Measurements from ENCODE around the gene ZNF587. TPM values are rescaled to one million over a fixed set of nuclear protein-coding genes. Genes with fewer than 3 reads are reported as not detected.
"Not testable (repeated sequence)": the region's sequence is repeated elsewhere in the genome, so short reads cannot be mapped to it uniquely, and the experiment has no call there.

Gene ZNF587
- total and polyA plus RNA-seq, 2 donors from 2014 or later: 3.7 to 37.3 TPM

DNA sequence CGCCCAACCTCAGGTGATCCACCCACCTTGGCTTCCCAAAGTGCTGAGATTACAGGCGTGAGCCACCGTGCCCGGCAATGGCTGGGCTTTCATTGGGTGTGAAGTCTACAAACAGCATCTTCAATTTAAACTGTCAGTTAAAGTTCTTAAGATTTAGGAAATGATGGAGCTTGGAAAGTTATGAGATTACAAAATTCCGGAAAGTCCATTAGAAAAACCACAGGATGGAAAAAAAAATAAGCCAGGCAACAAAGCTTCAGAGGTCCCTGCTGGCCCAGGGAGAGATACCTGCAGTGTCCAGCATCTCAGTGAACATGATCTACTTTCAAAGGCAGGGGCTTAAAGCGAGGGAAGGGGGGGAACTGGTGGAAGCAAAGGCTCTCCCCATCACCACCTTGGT is 24.1 kb upstream of the ZNF587 start:
- no peak for DNase-seq
- Histone ChIP-seq H3K4me3 (ENCODE audit: low read length in 3 of 3) (no peak overlapping the region), H3K4me1 (ENCODE audit: control insufficient read depth in 2 of 3, insufficient read depth in 2 of 3, low read depth in 1 of 3, low read length in 3 of 3) (peaks cover 0 to 6% (median 3%) of the 10 kb centered on the region in 3 donors), H3K27ac (ENCODE audit: low read depth in 2 of 2, low read length in 2 of 2) (no peak overlapping the region), H3K27me3 (ENCODE audit: control insufficient read depth, insufficient read depth, low read length) (no peaks in the 10 kb centered on the region), H3K36me3 (ENCODE audit: control insufficient read depth in 2 of 3, insufficient read depth in 3 of 3, low read length in 3 of 3) (no peaks in the 10 kb centered on the region), H3K9me3 (ENCODE audit: control insufficient read depth in 2 of 3, insufficient read depth in 1 of 3, low read length in 3 of 3) (no peaks in the 10 kb centered on the region), H3K9ac (ENCODE audit: low read length in 3 of 3) (no peak overlapping the region)
- TF ChIP-seq, protein P1, sequence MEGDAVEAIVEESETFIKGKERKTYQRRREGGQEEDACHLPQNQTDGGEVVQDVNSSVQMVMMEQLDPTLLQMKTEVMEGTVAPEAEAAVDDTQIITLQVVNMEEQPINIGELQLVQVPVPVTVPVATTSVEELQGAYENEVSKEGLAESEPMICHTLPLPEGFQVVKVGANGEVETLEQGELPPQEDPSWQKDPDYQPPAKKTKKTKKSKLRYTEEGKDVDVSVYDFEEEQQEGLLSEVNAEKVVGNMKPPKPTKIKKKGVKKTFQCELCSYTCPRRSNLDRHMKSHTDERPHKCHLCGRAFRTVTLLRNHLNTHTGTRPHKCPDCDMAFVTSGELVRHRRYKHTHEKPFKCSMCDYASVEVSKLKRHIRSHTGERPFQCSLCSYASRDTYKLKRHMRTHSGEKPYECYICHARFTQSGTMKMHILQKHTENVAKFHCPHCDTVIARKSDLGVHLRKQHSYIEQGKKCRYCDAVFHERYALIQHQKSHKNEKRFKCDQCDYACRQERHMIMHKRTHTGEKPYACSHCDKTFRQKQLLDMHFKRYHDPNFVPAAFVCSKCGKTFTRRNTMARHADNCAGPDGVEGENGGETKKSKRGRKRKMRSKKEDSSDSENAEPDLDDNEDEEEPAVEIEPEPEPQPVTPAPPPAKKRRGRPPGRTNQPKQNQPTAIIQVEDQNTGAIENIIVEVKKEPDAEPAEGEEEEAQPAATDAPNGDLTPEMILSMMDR (IDR thresholded peaks at IDR 0.05; ENCODE audit: borderline replicate concordance, extremely low read depth, insufficient read depth): no peak
- intact Hi-C loops (cut with DNase I): no loop called here
- no peak for FAIRE-seq

DNA sequence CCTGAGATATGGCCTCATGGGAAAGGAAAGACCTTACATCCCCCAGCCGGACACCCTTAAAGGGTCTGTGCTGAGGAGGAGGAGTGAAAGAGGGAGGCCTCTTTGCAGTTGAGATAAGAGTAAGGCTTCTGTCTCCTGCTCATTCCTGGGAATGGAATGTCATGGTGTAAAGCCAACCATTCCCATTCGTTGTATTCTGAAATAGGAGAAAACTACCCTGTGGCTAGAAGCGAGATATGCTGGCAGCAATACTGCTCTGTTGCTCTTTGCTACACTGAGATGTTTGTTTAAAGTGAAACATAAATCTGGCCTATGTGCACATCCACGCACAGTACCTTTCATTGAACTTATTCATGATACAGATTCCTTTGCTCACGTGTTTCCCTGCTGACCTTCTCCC is 20.3 kb upstream of the ZNF587 start:
- H3K9me3 ChIP-seq (ENCODE audit: control insufficient read depth in 2 of 3, insufficient read depth in 1 of 3, low read length in 3 of 3): no peaks in the 10 kb centered on the region
- H3K4me1 ChIP-seq (ENCODE audit: control insufficient read depth in 2 of 3, insufficient read depth in 2 of 3, low read depth in 1 of 3, low read length in 3 of 3): peaks cover 0 to 3% (median 0%) of the 10 kb centered on the region in 3 donors
- peak in 1 of 5 donors; percentile 37 for DNase-seq
- intact Hi-C loops (cut with DNase I): no loop called here
- TF ChIP-seq, protein P1 (IDR thresholded peaks at IDR 0.05; ENCODE audit: borderline replicate concordance, extremely low read depth, insufficient read depth): no peak
- FAIRE-seq: no peak
- H3K27ac ChIP-seq (ENCODE audit: low read depth in 2 of 2, low read length in 2 of 2): no peak overlapping the region
- H3K9ac ChIP-seq (ENCODE audit: low read length in 3 of 3): no peak overlapping the region
- H3K27me3 ChIP-seq (ENCODE audit: control insufficient read depth, insufficient read depth, low read length): no peaks in the 10 kb centered on the region
- no peak overlapping the region for H3K4me3 ChIP-seq (ENCODE audit: low read length in 3 of 3)
- H3K36me3 ChIP-seq (ENCODE audit: control insufficient read depth in 2 of 3, insufficient read depth in 3 of 3, low read length in 3 of 3): no peaks in the 10 kb centered on the region

DNA sequence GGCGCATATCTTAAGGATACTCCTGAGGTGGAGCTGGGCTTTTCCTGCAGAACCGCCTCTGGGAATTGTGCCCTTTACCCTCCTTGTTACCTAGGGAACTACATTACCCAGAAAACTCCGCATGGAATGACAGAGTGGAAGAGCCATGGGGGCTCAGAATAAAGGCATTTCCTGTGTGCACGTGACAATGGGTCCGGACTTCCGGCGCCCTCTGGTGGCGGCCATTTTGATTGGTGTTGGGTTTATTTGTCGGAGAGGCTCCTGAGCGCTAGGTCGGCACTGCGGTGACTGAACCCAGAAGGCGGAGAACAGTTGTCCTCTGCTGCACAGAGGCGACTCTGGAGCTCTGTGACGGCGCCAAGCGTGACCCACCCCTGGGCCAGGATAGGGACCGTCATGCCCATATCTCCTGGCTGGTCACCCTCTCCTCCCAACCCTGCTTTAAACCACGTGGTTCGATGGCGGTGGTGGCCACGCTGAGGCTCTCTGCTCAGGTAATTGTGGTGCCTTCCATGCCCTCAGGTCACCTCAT is 19.5 kb upstream of the ZNF587 start, which contains the start of gene ZNF587B:
Gene ZNF587B (plus strand): TSS at position 229 of the 532 bp plus-strand sequence. CDS start 230 bp downstream, at position 459.
- H3K27me3 ChIP-seq (ENCODE audit: control insufficient read depth, insufficient read depth, low read length): no peaks in the 10 kb centered on the region
- DNase-seq (peak; percentile 85 to 94 (median 93)), FAIRE-seq (no peak)
- peak within 1 kb of the TSS; percentile 63 to 67 for H3K27ac ChIP-seq (ENCODE audit: low read depth in 2 of 2, low read length in 2 of 2)
- peaks cover 0 to 3% (median 0%) of the 10 kb centered on the region in 3 donors for H3K4me1 ChIP-seq (ENCODE audit: control insufficient read depth in 2 of 3, insufficient read depth in 2 of 3, low read depth in 1 of 3, low read length in 3 of 3)
- no peaks in the 10 kb centered on the region for H3K36me3 ChIP-seq (ENCODE audit: control insufficient read depth in 2 of 3, insufficient read depth in 3 of 3, low read length in 3 of 3)
- H3K4me3 ChIP-seq (ENCODE audit: low read length in 3 of 3): peak within 1 kb of the TSS; percentile 79 to 97 (median 84)
- peak within 1 kb of the TSS; percentile 40 to 92 (median 67) for H3K9ac ChIP-seq (ENCODE audit: low read length in 3 of 3)
- TF ChIP-seq, protein P1 (IDR thresholded peaks at IDR 0.05; ENCODE audit: borderline replicate concordance, extremely low read depth, insufficient read depth): peak; percentile 11
- intact Hi-C loops (cut with DNase I): no loop called here
- no peaks in the 10 kb centered on the region for H3K9me3 ChIP-seq (ENCODE audit: control insufficient read depth in 2 of 3, insufficient read depth in 1 of 3, low read length in 3 of 3)

DNA sequence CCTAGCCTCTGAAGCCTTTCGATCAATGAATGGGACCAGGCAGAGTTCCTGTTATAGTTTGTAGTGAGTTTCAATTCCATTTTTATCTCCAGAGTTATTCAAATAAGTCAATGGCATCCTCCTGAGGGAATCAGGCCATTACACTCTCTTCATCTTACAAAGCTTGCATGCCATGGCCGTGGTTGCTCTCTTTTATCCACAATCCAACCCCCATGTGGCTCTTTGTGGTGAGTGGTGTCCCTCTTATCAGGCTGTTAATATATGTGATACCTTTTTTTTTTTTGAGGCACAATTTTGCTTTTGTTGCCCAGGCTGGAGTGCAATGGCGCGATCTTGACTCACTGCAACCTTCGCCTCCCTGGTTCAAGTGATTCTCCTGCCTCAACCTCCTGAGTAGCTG is 12.7 kb upstream of the ZNF587 start:
- H3K36me3 ChIP-seq (ENCODE audit: control insufficient read depth in 2 of 3, insufficient read depth in 3 of 3, low read length in 3 of 3): peaks cover 3 to 10% (median 6%) of the 10 kb centered on the region in 3 donors
- DNase-seq; FAIRE-seq; H3K4me3 ChIP-seq (ENCODE audit: low read length in 3 of 3); H3K9ac ChIP-seq (ENCODE audit: low read length in 3 of 3); H3K4me1 ChIP-seq (ENCODE audit: control insufficient read depth in 2 of 3, insufficient read depth in 2 of 3, low read depth in 1 of 3, low read length in 3 of 3); H3K9me3 ChIP-seq (ENCODE audit: control insufficient read depth in 2 of 3, insufficient read depth in 1 of 3, low read length in 3 of 3); H3K27me3 ChIP-seq (ENCODE audit: control insufficient read depth, insufficient read depth, low read length); H3K27ac ChIP-seq (ENCODE audit: low read depth in 2 of 2, low read length in 2 of 2); intact Hi-C loops (cut with DNase I): not testable (repeated sequence)

DNA sequence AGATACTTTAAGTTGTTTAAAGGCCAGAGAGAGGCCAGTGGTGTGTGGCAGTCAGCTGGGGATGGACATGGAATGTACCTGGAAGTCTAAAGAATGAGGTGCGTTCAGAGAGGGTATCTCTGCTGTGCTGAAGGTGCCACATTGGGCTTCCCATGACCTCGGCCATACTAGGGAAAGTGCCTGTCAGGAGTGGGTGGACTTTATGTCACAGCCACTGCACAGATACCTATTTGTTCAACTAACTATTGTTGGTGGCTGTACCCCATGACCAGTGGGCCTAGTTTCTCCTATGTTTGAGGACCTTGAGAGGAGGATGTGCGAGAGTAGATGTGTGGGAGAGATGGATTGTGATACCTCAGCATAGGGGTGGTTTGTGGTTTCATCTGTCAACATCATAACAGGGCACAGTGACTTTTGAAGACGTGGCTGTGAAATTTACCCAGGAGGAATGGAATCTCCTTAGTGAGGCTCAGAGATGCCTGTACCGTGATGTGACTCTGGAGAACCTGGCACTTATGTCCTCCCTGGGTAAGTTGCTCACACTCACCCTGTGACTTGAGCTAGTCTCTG is 11.0 kb upstream of the ZNF587 start:
- H3K4me1 ChIP-seq (ENCODE audit: control insufficient read depth in 2 of 3, insufficient read depth in 2 of 3, low read depth in 1 of 3, low read length in 3 of 3); H3K27ac ChIP-seq (ENCODE audit: low read depth in 2 of 2, low read length in 2 of 2); DNase-seq; H3K9ac ChIP-seq (ENCODE audit: low read length in 3 of 3); H3K4me3 ChIP-seq (ENCODE audit: low read length in 3 of 3); H3K27me3 ChIP-seq (ENCODE audit: control insufficient read depth, insufficient read depth, low read length); H3K9me3 ChIP-seq (ENCODE audit: control insufficient read depth in 2 of 3, insufficient read depth in 1 of 3, low read length in 3 of 3); FAIRE-seq; intact Hi-C loops (cut with DNase I): not testable (repeated sequence)
- H3K36me3 ChIP-seq (ENCODE audit: control insufficient read depth in 2 of 3, insufficient read depth in 3 of 3, low read length in 3 of 3): peaks cover 3 to 12% (median 8%) of the 10 kb centered on the region in 3 donors

Measured in kidney (tissue), 14 donors.